Keratinocyte (primary cell): ENCODE results near the gene EPHB1. TPM values are rescaled to one million over a fixed set of nuclear protein-coding genes. Genes with fewer than 3 reads are reported as not detected.

Experiments
- DNase-seq: peaks from one replicate; pipeline ENCODE4 v3.0.0-alpha.2; 2011; ENCODE audit warnings: low read depth, missing footprints, low spot score
- FAIRE-seq: peaks from 2 replicates; lab custom pipeline; 2011; peaks lifted over from hg19 to GRCh38; lab: Jason Lieb, UNC
- H2AFZ ChIP-seq: 2 replicates; pipeline ENCODE4 v1.6.0; 2012; ENCODE audit warnings: low read length, control low read depth, inconsistent platforms; ENCODE audit not compliant: control insufficient read depth
- H3K27ac ChIP-seq: 2 replicates; pipeline ENCODE4 v1.5.1; 2011; ENCODE audit warnings: low read length; ENCODE audit not compliant: control insufficient read depth, insufficient read depth
- H3K27me3 ChIP-seq: 3 replicates; pipeline ENCODE4 v1.6.0; 2011; ENCODE audit warnings: low read length; ENCODE audit not compliant: control insufficient read depth, insufficient read depth; ENCODE audit errors: extremely low read depth
- H3K36me3 ChIP-seq, 2 experiments: 2 replicates in 1 of 2; 3 replicates in 1 of 2; pipeline ENCODE4 v1.5.1; 2011; ENCODE audit warnings: low read length in 2 of 2, mild to moderate bottlenecking in 1 of 2; ENCODE audit not compliant: control insufficient read depth in 2 of 2, insufficient read depth in 2 of 2; ENCODE audit errors: extremely low read depth in 1 of 2
- H3K4me1 ChIP-seq: 3 replicates; pipeline ENCODE4 v1.5.1; 2011; ENCODE audit warnings: low read length; ENCODE audit not compliant: control insufficient read depth, insufficient read depth; ENCODE audit errors: extremely low read depth
- H3K4me2 ChIP-seq: 3 replicates; pipeline ENCODE4 v1.6.0; 2011; ENCODE audit warnings: low read depth, low read length; ENCODE audit not compliant: control insufficient read depth, insufficient read depth; ENCODE audit errors: extremely low read depth
- H3K4me3 ChIP-seq, 3 experiments: fragments of 200-600 bp in 1 of 3; sonication (generic) in 1 of 3; 2 replicates in 2 of 3; 3 replicates in 1 of 3; pipeline ENCODE4 v1.5.1; 2011 to 2016; ENCODE audit warnings: low read length in 3 of 3, mild to moderate bottlenecking in 3 of 3, control low read depth in 2 of 3, inconsistent platforms in 1 of 3, low read depth in 1 of 3, mixed read lengths in 1 of 3, mixed run types in 1 of 3, moderate library complexity in 1 of 3; ENCODE audit not compliant: control insufficient read depth in 2 of 3, insufficient read depth in 2 of 3; ENCODE audit errors: extremely low read depth in 1 of 3
- H3K79me2 ChIP-seq: 2 replicates; pipeline ENCODE4 v1.6.0; 2012; ENCODE audit warnings: low read length; ENCODE audit not compliant: control insufficient read depth, insufficient read depth
- H3K9ac ChIP-seq: 3 replicates; pipeline ENCODE4 v1.6.0; 2011; ENCODE audit warnings: low read length; ENCODE audit not compliant: control insufficient read depth, insufficient read depth; ENCODE audit errors: extremely low read depth
- H3K9me1 ChIP-seq: 3 replicates; pipeline ENCODE4 v1.6.0; 2011; ENCODE audit warnings: low read length; ENCODE audit not compliant: control insufficient read depth, insufficient read depth; ENCODE audit errors: extremely low read depth
- H3K9me3 ChIP-seq: 2 replicates; pipeline ENCODE4 v1.5.1; 2012; ENCODE audit warnings: low read depth, low read length; ENCODE audit not compliant: control insufficient read depth
- H4K20me1 ChIP-seq: 3 replicates; pipeline ENCODE4 v1.6.0; 2011; ENCODE audit warnings: low read length; ENCODE audit not compliant: control insufficient read depth, insufficient read depth; ENCODE audit errors: extremely low read depth
- EZH2 ChIP-seq: IDR thresholded peaks from one replicate; pipeline ENCODE4 v1.6.1; 2012; ENCODE audit warnings: inconsistent platforms, mild to moderate bottlenecking, low read length, moderate library complexity
- dilution Hi-C: fragments of 300-500 bp; cut with MboI; formaldehyde crosslinking; loops from one replicate; pipeline ENCODE4 v1.7.0; 2020; ENCODE audit warnings: low sequenced_read_pairs; ENCODE audit not compliant: extremely low pct_ligation_motif_present
- polyA minus RNA-seq, 3 experiments: library from RNA; depleted of rRNA, polyadenylated mRNA; stranded (reverse); fragments of >200 nt; gene quantifications; 1 replicate in 1 of 3; 2 replicates in 1 of 3; 3 replicates in 1 of 3; pipeline ENCODE4 v1.2.3, GENCODE V29; 2011
- polyA plus RNA-seq, 5 experiments: library from polyadenylated mRNA; depleted of rRNA in 3 of 5; stranded (reverse) in 3 of 5; stranded (forward) in 1 of 5; unstranded in 1 of 5; fragments of >200 nt; gene quantifications; 1 replicate in 1 of 5; 2 replicates in 3 of 5; 3 replicates in 1 of 5; pipeline versions ENCODE4 v1.2.1 to v1.2.3, GENCODE V29; 2011 to 2012; ENCODE audit warnings: missing spikeins in 2 of 5, low read depth in 1 of 5, low replicate concordance in 1 of 5
- TF ChIP-seq, protein P1 (sequence below), 3 experiments: IDR thresholded peaks in 1 of 3; conservative IDR thresholded peaks in 1 of 3; optimal IDR thresholded peaks in 1 of 3; 2 replicates in 2 of 3; 3 replicates in 1 of 3; pipeline versions ENCODE3 to v1.5.1; 2011; ENCODE audit warnings: low read length in 3 of 3, mild to moderate bottlenecking in 3 of 3, moderate library complexity in 2 of 3, control low read depth in 1 of 3, inconsistent platforms in 1 of 3; ENCODE audit not compliant: insufficient read depth in 2 of 3; ENCODE audit errors: extremely low read depth in 1 of 3

The EPHB1 gene
- 0.01 to 0.03 TPM in 2 of 3 replicates, not detected in the other for polyA plus RNA-seq
- not detected for polyA plus RNA-seq (2011; ENCODE audit: low read depth)
- polyA plus RNA-seq (2011; cell fraction: cytosol; rRNA removed), result not detected in 2 replicates
- polyA plus RNA-seq (2011; cell fraction: nucleus; rRNA removed), result 0.03 and 0.04 TPM in 2 replicates
- polyA plus RNA-seq (2012; ENCODE audit: low replicate concordance), result 0.16 and 0.33 TPM in 2 replicates
- 0.13 to 0.45 TPM in 2 of 3 replicates, not detected in the other for polyA minus RNA-seq
- not detected for polyA minus RNA-seq (2011; cell fraction: cytosol; rRNA and poly(A)+ RNA removed)
- polyA minus RNA-seq (2011; cell fraction: nucleus; rRNA and poly(A)+ RNA removed), result not detected in 2 replicates

DNA sequence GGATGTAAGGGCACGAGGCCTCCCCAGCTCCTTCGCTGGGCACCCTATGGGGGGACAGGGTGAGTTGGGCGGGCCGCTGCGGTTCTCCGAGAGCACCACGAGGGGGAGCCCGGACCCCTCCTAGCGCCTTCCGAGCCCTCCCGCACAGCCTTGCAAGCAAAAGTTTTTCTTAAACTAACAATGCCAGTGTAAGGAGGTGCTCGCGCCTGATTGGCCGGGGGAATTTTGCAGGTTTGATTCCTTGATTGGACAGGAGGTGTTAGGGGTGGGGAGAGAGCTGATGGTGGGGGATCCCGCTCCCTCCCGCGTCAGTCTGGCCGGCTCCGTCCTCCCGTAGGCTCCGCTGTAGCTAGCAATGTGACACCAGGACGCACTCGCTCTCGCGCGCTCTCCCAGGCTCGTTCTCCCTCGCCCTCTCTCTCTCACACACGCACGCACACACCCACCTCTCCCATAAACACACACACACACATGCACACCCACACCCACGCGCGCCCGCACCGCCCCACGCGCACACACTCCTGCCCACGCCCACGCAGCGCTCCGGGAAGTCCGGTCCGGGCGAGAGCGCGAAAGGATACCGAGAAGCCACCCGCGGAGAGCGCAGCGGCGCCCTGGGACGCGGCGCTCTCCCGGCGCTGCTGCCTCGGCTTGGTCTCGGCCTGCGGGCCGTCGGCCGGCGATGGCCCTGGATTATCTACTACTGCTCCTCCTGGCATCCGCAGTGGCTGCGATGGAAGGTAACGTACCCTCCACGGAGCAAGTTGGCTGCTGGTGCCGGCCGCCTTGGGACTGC is at the start of gene EPHB1:
Gene EPHB1 (plus strand): TSS at position 311 of the 796 bp plus-strand sequence.
- DNase-seq (peak; percentile 66), FAIRE-seq (peak; percentile 29)
- Histone ChIP-seq H2AFZ (peak within 1 kb of the TSS; percentile 78), H3K9me1 (no peaks in the 10 kb centered on the region), H4K20me1 (no peaks in the 10 kb centered on the region), H3K36me3 (no peaks in the 10 kb centered on the region), H3K27ac (no peak within 1 kb of the TSS), H3K27me3 (peaks cover 42% of the 10 kb centered on the region), H3K4me1 (no peaks in the 10 kb centered on the region), H3K9me3 (no peaks in the 10 kb centered on the region), H3K79me2 (no peaks in the 10 kb centered on the region), H3K4me3 (peak within 1 kb of the TSS; percentile 39 to 60 (median 50)), H3K9ac (no peak within 1 kb of the TSS), H3K4me2 (peak within 1 kb of the TSS; percentile 89)
- dilution Hi-C loops, result no loop called here
- TF ChIP-seq EZH2, result no peak
- TF ChIP-seq, protein P1, sequence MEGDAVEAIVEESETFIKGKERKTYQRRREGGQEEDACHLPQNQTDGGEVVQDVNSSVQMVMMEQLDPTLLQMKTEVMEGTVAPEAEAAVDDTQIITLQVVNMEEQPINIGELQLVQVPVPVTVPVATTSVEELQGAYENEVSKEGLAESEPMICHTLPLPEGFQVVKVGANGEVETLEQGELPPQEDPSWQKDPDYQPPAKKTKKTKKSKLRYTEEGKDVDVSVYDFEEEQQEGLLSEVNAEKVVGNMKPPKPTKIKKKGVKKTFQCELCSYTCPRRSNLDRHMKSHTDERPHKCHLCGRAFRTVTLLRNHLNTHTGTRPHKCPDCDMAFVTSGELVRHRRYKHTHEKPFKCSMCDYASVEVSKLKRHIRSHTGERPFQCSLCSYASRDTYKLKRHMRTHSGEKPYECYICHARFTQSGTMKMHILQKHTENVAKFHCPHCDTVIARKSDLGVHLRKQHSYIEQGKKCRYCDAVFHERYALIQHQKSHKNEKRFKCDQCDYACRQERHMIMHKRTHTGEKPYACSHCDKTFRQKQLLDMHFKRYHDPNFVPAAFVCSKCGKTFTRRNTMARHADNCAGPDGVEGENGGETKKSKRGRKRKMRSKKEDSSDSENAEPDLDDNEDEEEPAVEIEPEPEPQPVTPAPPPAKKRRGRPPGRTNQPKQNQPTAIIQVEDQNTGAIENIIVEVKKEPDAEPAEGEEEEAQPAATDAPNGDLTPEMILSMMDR (optimal IDR thresholded peaks at IDR 0.05 in 1 of 3, IDR thresholded peaks at IDR 0.05 in 1 of 3, conservative IDR thresholded peaks at IDR 0.05 in 1 of 3; ENCODE audit: extremely low read depth in 1 of 3, insufficient read depth in 2 of 3, low read length in 3 of 3), result peak; percentile 82 to 92 (median 82)

- dilution Hi-C loops, result no loop called here
- no peak for FAIRE-seq
Measured at GRCh38 chr3:134748698-134749097, 46.4 kb upstream of the EPHB1 start.

More at GRCh38 chr3:134748698-134749097, 46.4 kb upstream of the EPHB1 start:
- no peak for TF ChIP-seq EZH2
- TF ChIP-seq, protein P1 (optimal IDR thresholded peaks at IDR 0.05 in 1 of 3, IDR thresholded peaks at IDR 0.05 in 1 of 3, conservative IDR thresholded peaks at IDR 0.05 in 1 of 3; ENCODE audit: extremely low read depth in 1 of 3, insufficient read depth in 2 of 3, low read length in 3 of 3), result no peak
- no peak overlapping the region for H3K4me3 ChIP-seq
- no peaks in the 10 kb centered on the region for H3K9me1 ChIP-seq
- H2AFZ ChIP-seq, result no peak overlapping the region
- DNase-seq, result no peak
- H3K27me3 ChIP-seq, result no peaks in the 10 kb centered on the region
- H3K27ac ChIP-seq, result no peak overlapping the region
- H3K4me1 ChIP-seq, result no peaks in the 10 kb centered on the region
- no peak overlapping the region for H3K4me2 ChIP-seq
- no peak overlapping the region for H3K9ac ChIP-seq
- H4K20me1 ChIP-seq, result no peaks in the 10 kb centered on the region
- H3K9me3 ChIP-seq, result no peaks in the 10 kb centered on the region
- H3K79me2 ChIP-seq, result no peaks in the 10 kb centered on the region
- H3K36me3 ChIP-seq, result no peaks in the 10 kb centered on the region
